Stimulated activated CD4-positive, alpha-beta T cell treated with anti-CD3 and anti-CD28 coated beads, Interleukin-2, amount 100 ng/mL, for 24 hours (primary cell): ENCODE results near the gene MMP3.
"Not testable (repeated sequence)": the region's sequence is repeated elsewhere in the genome, so short reads cannot be mapped to it uniquely, and the experiment has no call there.

Source experiments
- DNase-seq, 2 donors: peaks; one replicate each; pipeline ENCODE4 v3.0.0-alpha.2; 2020

Gene MMP3

DNA sequence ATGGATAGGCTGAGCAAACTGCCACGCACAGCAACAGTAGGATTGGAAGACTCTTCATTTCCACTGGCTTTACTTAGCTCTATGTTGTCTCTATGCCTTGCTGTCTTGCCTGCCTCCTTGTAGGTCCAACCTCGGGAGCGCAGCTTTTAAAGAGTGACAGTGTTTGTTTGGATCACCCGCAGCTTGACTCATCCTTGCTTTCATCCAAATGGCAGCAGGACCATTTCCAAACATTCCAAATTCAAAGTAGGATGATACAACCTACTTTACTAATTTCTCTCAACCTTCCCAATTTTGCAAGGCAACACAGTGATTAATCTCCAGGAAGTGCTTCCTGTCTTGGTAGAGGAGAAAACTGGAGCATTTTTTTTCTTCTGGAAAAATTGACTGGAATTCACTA, at the start of gene MMP3:
MMP3 (minus strand) TSS at position 121 of the 400 bp plus-strand sequence; CDS start at position 58, 63 bp downstream.
- no peak for DNase-seq

DNA sequence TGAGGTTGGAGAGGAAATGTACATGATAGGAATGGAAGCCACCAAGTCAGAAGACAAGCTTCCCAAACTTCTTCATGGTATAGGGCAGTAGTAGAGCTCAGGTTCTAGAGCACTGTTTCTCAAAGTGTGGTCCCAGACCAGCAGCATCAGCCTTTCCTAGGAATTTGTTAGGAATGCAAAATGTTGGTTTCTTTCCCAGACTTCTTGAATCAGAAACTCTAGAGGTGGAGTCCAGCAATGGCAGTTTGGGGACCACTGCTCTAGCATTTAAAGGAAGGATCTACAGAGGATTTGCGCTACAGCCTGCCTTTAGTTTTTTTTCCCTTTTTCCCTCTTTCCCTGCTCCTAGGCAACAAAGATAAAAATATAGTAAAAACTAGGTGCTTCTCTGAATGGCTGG, 48.3 kb upstream of the MMP3 start:
- no peak for DNase-seq

DNA sequence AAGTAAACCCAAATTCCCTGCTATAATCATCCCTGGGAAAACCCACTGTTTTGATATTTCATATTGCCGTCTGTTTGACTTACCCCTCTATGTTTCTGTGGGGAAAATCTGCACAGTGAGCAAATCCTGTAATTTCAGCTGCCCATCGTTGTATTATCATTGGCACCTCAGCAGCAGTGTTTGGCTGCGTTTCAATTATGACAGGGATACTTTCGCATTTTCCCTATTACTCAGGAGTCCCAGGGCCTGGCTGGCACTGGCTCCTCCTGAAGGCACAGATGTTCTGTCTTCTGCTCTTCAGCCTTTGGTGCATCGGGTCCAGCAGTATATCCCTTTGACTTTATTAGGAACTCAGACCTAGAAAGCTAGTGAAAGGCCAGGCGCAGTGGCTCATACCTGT, 43.6 kb upstream of the MMP3 start:
- no peak for DNase-seq

DNA sequence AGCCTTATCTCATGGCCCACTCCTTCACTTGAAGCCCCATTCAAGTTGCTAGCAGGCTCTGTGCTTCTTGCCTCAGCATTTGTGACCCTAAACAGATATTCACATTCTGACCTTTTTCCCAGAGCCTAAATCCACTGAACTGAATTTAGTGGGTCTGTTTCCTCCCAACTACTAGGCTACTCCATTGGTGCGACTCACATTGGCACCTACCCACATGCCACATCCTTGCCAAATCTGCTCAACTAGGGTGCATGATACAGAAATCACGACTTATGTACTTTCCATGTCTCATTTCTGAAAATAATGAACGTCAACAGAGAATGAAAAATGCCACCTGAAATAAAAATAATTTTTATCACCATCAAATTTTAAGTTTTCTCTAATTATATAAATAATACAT, 39.7 kb upstream of the MMP3 start:
- no peak for DNase-seq

DNA sequence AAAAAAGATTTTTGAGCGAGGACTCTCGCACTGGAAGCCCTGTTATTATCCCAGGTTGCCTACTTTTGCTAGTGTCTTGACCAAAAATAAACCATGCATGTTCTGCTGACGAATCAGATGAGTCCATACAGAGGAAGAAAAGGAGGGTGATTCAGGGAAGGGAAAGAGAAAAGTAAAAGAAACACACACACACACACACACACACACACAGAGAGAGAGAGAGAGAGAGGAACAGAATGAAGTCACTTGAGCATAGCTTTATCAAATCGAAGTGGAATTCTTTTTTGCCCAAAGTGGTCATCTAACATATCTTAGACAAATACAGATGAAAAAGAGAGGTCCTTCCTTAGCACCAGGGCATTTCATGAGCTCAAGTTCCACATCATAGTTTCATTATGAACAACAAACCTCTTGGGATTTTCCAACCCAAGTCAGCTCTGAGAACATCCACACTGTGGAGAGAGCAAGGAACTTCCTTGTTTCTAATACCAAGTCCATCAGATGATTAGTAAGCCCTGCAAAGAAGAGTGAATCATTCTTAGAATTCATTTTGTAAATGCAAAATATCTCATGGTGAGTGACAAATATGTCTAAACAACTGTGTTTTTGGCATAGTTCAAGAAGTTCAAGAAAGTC, 39.1 kb upstream of the MMP3 start:
- no peak for DNase-seq

DNA sequence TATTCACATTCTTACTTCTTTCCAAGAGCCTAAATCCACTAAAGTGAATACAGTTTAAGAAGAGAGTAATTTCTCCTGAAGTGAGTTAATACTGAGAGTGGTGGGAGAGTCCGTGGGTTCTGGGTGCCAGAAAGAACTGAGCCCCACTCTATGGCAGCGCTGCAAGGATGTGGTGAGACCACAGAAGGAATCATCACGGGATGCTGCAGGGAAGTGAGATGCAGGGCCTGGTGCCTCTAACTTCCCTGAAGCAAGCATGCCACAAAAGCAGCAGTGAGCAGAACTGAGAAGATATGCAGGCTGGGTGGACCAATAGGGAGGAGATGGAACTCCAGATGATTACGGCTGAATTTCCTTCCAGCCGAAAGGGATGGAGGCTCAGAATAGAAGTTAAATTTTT, 36.4 kb upstream of the MMP3 start:
- DNase-seq: no peak

DNA sequence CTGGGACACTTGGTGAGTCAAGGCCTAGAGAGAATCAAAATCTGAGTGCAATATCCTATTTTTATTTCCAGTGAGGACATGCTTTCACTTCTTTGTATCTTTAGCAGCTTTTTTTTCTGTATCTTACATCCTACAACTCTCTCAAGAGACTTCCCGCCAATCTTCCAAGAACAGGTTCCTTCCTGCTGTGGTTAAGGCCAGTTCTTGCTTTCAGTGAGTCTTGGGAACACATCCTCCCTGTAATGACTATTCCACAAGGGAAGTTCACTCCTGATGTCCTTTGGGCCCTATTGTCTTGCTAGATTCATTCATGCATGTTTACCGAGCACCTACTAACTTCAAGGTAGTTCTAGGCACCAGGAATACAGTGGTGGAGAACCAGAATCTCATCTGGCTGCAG, 35.2 kb upstream of the MMP3 start:
- DNase-seq: no peak

DNA sequence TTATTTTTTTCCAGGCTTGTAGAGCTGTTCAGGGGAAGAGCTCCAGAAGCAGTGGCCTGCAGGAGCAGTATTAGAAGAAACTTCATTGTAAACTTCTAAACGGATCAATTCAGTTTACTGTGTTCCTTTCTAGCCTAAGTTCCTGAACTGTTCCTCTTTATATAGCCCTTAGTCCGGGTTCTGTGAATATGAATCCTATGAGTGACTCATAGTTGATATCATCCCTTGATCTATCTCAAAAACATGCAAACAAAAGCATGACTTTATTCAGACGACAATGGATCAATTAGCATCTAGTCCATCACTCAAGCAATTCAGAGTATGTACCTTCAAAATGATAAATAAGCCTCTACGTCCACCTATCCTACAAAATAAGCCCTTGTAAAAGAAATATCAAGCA, 31.4 kb upstream of the MMP3 start, which contains the start of gene MMP12:
MMP12 (minus strand) TSS at position 131 of the 400 bp plus-strand sequence; CDS start at position 86, 45 bp downstream.
- no peak for DNase-seq

DNA sequence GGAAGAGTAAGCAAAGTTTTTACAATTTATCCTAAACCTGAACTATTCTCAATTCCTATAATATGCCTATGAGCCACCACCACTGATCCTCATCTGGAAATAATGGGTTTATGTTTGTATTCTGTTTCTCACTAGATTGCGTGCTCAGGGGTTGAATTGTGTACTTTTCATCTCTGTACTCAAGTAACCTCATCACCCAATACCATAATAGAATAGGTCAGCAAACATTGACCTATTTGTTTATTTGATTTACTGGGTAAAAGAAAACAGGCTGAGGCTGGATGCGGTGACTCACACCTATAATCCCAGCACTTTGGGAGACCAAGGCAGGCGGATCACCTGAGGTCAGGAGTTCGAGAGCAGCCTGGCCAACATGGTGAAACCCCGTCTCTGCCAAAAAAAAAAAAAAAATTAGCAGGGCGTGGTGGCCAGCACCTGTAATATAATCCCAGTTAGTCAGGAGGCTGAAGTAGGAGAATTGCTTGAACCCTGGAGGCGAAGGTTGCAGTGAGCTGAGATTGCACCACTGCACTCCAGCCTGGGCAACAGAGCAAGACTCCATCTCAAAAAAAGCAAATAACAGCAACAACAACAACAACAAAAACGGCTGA, 26.1 kb upstream of the MMP3 start:
- not testable (repeated sequence) for DNase-seq

DNA sequence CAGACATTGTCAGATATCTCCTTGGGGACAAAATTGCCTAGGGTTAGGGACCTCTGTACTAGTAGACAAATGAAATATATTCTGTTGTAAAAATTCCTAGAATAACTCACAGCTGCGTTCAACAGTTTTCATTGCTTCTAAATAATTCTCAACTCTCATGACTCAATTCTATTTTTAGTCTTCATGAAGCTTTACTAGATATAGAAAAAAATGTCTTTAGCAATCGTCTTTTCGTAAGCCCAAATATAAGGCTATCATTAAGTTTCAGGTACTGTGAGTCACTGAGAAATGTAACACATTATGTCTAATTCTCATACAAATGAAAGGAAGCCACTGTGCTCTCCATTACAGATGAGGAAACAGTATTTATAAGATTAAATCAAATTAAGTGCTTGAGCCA, 24.9 kb upstream of the MMP3 start:
- DNase-seq: no peak

DNA sequence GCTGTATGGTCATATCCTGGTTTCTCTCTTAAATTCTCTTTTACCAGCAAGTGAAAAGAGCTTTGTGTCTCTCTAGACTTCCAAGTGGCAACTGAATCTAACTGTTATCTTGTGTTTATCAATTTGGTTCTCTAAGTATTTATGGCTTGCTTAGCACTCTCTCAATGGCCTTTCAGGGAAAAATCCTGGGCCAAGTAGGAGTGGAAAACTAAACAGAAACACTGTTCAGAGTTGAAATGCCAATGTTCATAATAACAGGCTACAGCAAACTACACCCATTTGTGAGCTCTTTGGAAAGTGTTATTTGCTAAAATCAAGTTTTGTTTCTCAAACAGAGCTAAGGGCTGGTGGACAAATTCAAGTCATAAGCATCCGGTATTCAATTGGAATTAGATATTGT, 21.3 kb upstream of the MMP3 start:
- no peak for DNase-seq

DNA sequence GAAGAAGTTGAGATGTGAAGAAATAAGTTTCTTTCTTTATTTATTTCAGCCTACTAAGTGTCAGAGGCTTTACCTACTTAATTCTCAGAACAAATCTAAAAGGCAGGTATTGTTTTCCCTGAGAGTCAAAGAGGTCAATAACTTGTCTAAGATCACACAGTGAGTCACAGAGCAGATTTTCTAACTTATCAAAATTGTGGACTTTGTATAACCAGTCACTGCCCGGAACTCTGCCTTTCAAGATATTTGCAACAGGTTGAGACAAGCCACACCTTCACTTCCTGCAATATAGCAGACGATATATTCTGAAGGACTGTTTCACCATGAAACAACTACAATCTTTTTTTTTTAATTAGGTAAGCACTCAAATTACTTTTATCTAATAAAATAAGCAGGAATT, 10.5 kb upstream of the MMP3 start:
- no peak for DNase-seq

DNA sequence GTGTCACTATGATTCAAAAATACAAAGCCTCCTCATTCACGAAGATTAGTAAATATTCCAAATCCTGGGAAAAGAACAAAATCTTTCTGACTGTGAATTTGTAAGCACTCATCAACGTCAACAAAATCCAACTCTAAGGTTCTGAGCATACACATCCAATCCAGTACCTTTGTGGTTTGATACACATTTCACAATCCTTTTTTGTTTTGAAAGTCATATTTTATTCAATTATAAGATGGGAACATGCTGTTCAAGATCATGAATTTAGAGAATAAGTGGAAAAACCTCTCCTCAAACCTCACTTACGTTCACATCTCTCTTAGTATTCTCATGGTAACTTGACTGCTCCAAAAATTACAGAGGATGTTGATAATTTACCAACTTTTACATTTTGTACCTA, 9.6 kb upstream of the MMP3 start:
- no peak for DNase-seq

DNA sequence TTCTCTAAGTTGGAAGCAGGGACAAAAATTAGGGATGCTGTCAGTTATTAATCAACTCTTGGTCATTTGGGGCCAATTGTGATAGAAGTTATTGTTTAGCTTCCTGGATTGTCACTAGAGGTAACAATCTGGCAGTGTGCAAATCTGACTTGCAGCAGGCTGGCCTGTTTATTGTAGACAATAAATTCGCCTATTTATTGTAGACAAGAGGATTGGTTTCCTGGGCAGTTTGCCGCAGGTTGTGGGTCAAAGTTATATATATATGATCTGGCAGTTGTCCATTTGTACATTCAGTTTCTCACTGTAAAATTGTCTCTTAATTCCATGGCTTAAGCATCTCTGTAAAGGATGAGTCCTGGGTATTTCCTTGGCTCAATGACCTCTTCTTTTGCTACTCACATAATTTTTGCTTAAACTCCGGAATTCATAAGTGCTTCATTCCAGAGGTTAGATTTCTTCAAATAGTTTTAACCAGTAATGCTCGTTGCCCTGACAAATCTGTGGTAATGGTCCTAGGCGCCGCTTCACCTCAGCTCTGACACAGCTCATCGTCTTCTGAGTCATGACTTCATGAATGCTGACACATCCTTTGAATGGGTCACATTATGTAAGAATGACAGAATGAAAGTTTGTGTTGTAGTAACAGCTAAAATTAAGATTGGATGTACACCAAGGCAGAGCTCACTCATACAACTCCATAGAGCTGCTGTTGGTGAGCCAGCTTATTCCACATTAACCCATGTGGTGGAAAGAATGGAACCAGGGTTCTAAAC, 7.8 kb upstream of the MMP3 start:
- DNase-seq: no peak

DNA sequence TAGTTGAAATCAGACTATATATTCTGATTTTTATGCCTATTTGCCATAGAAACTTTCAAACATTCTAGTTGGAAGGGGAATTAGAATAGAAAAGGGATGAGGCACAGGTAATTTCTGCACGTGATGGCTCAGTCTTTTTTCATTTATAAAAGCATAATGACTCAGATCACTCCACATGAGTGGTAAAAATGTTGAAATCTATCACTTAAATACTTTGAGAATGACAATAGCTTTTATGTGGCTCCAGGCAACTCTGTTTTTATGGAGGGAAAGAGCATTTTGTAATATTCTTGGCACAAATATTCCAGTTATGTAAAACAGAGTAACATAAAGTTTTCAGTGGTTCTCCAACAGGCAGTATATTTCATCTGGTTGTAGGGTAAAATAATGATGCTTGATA, 5.9 kb upstream of the MMP3 start:
- no peak for DNase-seq

DNA sequence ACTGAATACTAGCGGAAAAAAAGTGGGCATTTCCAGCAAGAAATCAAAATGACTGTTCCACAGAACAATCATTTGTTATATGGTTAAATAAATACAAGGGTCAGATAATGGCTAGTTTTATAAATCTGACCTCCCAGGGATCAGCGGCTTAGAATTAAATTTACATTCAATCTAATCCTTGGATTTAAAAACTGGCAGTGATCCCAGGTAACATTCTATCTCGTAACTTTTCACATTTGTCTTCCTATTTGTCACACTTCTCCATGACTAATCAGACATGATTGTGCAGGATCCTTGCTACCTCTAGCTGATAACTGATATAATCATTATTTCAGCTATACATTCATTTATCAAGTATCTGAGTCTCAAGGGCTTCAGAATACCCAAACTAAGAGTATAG, 2.9 kb upstream of the MMP3 start:
- no peak for DNase-seq

DNA sequence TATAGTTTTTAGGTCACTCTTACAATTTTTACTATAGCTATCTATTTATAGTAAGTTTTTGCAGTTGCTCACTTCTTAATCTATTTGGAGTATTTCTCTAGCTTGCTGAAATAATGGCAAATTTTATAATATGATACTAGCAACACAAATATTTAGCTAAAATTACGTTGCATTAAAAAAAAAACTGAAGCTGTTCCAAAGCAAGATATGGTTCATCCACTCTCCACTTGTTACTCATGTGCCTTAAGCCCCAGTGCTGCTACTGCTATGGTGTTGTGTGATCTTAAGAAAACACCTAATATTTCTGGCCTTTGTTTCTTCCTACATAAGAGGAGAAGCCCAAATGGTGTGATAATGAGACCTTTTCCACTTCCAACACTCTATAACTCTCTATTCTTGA, 479 bp downstream of the MMP3 start:
- DNase-seq: no peak

DNA sequence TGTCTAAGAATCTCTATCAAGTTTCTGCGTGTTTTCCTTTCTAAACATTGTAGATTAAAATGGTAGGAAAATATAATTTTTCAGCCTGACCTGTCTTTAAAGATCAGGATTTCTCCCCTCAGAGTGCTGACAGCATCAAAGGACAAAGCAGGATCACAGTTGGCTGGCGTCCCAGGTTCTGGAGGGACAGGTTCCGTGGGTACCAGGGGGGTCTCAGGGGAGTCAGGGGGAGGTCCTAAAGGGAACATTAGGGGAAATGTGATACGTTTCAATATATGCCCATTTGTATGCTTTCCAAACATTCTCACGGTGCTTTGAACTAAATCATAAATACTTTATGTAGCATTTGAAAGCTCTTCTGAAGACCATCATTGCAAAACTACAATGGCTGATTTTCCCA, 3.4 kb downstream of the MMP3 start:
- DNase-seq: no peak

DNA sequence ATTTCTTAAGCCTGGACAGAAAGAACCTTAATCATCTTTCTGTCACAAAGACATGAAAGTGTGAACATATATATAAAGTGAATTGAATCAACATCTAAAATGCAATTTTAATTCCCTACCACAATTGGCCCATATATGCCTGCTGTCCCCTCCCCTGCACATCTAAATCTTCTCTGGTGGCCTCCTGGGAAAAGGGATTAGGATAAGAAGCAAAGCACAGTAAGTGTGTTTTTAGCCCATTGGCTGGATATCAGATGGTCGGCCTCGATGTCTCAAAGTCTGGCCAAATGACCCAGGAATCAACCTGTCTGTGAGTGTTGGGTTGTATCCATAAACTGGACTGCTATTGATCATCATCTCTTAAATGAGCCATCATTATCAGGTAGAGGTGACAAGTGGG, 5.8 kb downstream of the MMP3 start:
- no peak for DNase-seq

DNA sequence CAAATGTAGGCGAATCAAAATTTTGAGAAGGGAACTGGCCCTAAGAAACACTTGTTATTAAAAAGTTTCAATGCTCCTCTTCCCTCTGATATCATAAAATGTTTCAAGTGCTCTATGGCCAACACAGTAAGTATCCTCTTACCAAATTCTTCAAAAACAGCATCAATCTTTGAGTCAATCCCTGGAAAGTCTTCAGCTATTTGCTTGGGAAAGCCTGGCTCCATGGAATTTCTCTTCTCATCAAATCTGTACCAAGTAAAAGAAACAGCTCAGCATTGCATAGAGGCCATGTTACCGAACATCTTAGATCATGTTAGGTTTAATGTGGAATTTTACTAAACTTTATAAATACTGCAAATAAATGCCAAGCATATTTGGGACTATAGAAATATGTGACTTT, 6.3 kb downstream of the MMP3 start:
- no peak for DNase-seq

DNA sequence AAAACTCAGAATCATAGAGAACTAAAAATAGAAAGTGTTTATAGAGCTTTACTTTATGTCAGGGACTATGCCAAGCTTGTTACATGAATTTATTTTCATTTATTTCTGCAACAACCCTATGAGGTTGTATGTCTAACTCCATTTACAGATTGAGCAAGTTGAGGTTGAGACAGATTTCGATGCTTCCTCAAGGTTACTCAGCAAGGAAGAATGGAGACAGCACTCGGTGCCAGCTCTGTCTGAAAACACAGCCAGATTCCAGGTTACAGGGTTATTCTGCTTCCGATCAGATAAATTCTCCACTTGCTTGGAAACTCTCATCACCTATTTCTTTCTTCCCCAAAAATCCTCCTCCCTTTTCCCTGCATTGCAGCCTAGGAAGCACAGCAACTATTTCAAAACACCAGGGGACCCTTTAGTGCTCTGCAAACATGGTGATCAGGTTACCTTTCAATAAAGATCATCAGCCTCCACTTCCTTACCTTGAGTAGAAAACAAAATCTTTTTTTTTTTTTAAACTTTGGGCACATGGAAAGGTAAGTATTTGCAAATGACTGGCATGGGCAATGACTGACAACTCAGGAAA, 7.0 kb downstream of the MMP3 start:
- DNase-seq: no peak

DNA sequence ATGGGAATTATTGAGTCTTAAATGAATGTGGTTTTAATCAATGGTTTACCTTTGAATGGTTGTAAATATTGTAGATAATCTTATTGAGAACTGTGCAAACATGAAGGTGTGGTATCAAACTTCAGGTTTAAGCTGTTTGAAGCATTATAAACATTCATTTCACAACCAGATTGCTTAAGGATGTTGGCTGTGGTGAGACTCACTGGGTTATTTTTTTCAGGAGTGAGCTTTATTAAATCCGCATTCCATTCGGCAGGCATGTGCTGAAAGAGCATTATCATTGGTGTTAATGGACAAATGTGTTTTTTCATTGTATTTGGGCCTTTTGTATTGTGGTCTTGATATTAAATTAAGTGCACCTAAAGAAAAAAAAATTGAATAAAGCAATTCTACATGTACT, 9.7 kb downstream of the MMP3 start:
- no peak for DNase-seq

DNA sequence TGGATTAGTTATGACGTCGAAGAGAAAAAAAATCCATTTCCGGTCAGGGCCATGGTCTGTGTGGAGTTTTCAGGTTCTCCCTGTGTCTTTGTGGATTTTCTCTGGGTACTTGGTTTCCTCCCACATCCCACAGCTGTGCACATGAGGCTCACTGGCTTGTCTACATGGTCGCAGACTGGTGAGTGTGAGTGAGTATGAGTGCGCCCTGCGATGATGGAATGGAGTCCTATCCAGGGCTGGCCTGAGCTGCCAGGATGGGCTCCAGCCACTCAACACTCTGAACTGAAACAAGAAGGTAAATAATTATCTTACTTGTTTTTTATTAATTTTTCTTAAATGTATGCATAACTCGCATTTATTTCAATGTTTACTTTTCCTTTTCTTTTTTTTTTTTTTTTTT, 10.8 kb downstream of the MMP3 start:
- no peak for DNase-seq
